ENCODE measurements around the gene DDT.
"Not testable (repeated sequence)": the region's sequence is repeated elsewhere in the genome, so short reads cannot be mapped to it uniquely, and the experiment has no call there.

DDT gene

GRCh38 chr22:23974345-23974744, at the start of gene DDT:
DDT (minus strand) TSS chr22:23974441; CDS start chr22:23974414, 27 bp downstream.
- DNase-seq, result not testable (repeated sequence)

- DNase-seq, result no peak
Measured at GRCh38 chr22:24023204-24023789, 49.1 kb upstream of the DDT start.

GRCh38 chr22:24021304-24021703, 47.1 kb upstream of the DDT start:
- DNase-seq, result no peak

GRCh38 chr22:24016156-24016555, 41.9 kb upstream of the DDT start:
- DNase-seq, result no peak

- no peak for DNase-seq
Measured at GRCh38 chr22:24011735-24012068, 37.5 kb upstream of the DDT start.

GRCh38 chr22:24010018-24010391, 35.8 kb upstream of the DDT start:
- DNase-seq, result no peak

GRCh38 chr22:24009227-24010017, 35.2 kb upstream of the DDT start:
- no peak for DNase-seq

- DNase-seq, result no peak
Measured at GRCh38 chr22:24008381-24009226, 34.4 kb upstream of the DDT start.

- no peak for DNase-seq
Measured at GRCh38 chr22:24008022-24008283, 33.7 kb upstream of the DDT start.

GRCh38 chr22:24007253-24008021, 33.2 kb upstream of the DDT start:
- no peak for DNase-seq

- DNase-seq, result no peak
Measured at GRCh38 chr22:24006914-24007214, 32.6 kb upstream of the DDT start.

GRCh38 chr22:24006207-24006913, 32.1 kb upstream of the DDT start:
- no peak for DNase-seq

GRCh38 chr22:24005201-24005600, 31.0 kb upstream of the DDT start, which contains the start of gene GSTT4:
GSTT4 (minus strand) TSS chr22:24005453; CDS start chr22:24005356, 97 bp downstream.
- DNase-seq, result no peak

- DNase-seq, result no peak
Measured at GRCh38 chr22:24003887-24004286, 29.6 kb upstream of the DDT start.

- DNase-seq, result no peak
Measured at GRCh38 chr22:24002851-24003250, 28.6 kb upstream of the DDT start.

- no peak for DNase-seq
Measured at GRCh38 chr22:24002272-24002671, 28.0 kb upstream of the DDT start.

- DNase-seq, result no peak
Measured at GRCh38 chr22:24001314-24001713, 27.1 kb upstream of the DDT start.

GRCh38 chr22:23999779-24000178, 25.5 kb upstream of the DDT start:
- DNase-seq, result not testable (repeated sequence)

GRCh38 chr22:23997092-23997491, 22.9 kb upstream of the DDT start:
- DNase-seq, result no peak

GRCh38 chr22:23993581-23994177, 19.4 kb upstream of the DDT start:
- not testable (repeated sequence) for DNase-seq

GRCh38 chr22:23993080-23993479, 18.8 kb upstream of the DDT start:
- DNase-seq, result not testable (repeated sequence)

- DNase-seq, result not testable (repeated sequence)
Measured at GRCh38 chr22:23989583-23990244, 15.5 kb upstream of the DDT start.

Measured in islet precursor cell (in vitro differentiated cells).